Esophagus (tissue), 2 donors: Measurements from ENCODE around the gene PLEKHG7. TPM values are rescaled to one million over a fixed set of nuclear protein-coding genes. Genes with fewer than 3 reads are reported as not detected.

Experiments
- H3K27ac ChIP-seq, 2 donors: one replicate each; pipeline ENCODE4 v1.5.1; 2013; ENCODE audit warnings: low read depth in 2 of 2, mild to moderate bottlenecking in 2 of 2, inconsistent platforms in 1 of 2, low read length in 1 of 2, moderate library complexity in 1 of 2
- H3K27me3 ChIP-seq, 2 donors: one replicate each; pipeline ENCODE4 v1.6.1; 2013; ENCODE audit warnings: low read length in 2 of 2, control low read depth in 1 of 2, mild to moderate bottlenecking in 1 of 2; ENCODE audit not compliant: insufficient read depth in 2 of 2, control insufficient read depth in 1 of 2
- H3K36me3 ChIP-seq, 2 donors: one replicate each; pipeline ENCODE4 v1.6.1; 2013; ENCODE audit warnings: low read length in 1 of 2; ENCODE audit not compliant: control insufficient read depth in 2 of 2, insufficient read depth in 2 of 2
- H3K4me1 ChIP-seq, 2 donors: one replicate each; pipeline ENCODE4 v1.6.1; 2013; ENCODE audit warnings: low read length in 1 of 2; ENCODE audit not compliant: control insufficient read depth in 2 of 2, insufficient read depth in 2 of 2
- H3K4me3 ChIP-seq, 2 donors: one replicate each; pipeline ENCODE4 v1.5.1; 2013; ENCODE audit warnings: low read length in 2 of 2, mild to moderate bottlenecking in 2 of 2, low read depth in 1 of 2, moderate library complexity in 1 of 2
- H3K9me3 ChIP-seq, 2 donors: one replicate each; pipeline ENCODE4 v1.6.1; 2013; ENCODE audit warnings: mild to moderate bottlenecking in 2 of 2, low read depth in 1 of 2, low read length in 1 of 2, moderate library complexity in 1 of 2; ENCODE audit not compliant: control insufficient read depth in 2 of 2, insufficient read depth in 1 of 2
- WGBS, 2 donors: extraction: QIAGEN DNeasy Blood & Tissue Kit; methylation state at CpG; one replicate each; pipeline ENCODE4 v1.1.7; 2013; 5-methylcytosine and 5-hydroxymethylcytosine counted together
- polyA plus RNA-seq, 2 donors: library from polyadenylated mRNA; stranded (reverse); fragments of 200-250 nt; gene quantifications; one replicate each; pipeline ENCODE4 v1.2.3, GENCODE V29; 2013
- donor health status: healthy with polysubstance abuse.
- donor health status: Bipolar disorder and iron deficiency.

Gene PLEKHG7
- polyA plus RNA-seq, 2 donors: 0.01 TPM; not detected in 1

GRCh38 chr12:92726850-92727249, 24.1 kb downstream of the PLEKHG7 start:
- H3K36me3 ChIP-seq: no peaks in the 10 kb centered on the region
- no peaks in the 10 kb centered on the region for H3K27me3 ChIP-seq
- H3K9me3 ChIP-seq: peaks cover 0 to 2% of the 10 kb centered on the region in 2 donors
- 82% methylated on average over 4 of the region's 4 CpGs for WGBS, 2 donors
- no peak overlapping the region for H3K4me3 ChIP-seq
- H3K27ac ChIP-seq: no peak overlapping the region
- no peaks in the 10 kb centered on the region for H3K4me1 ChIP-seq

- Histone ChIP-seq H3K27me3 (no peaks in the 10 kb centered on the region), H3K4me1 (no peaks in the 10 kb centered on the region), H3K36me3 (no peaks in the 10 kb centered on the region), H3K4me3 (no peak overlapping the region), H3K27ac (no peak overlapping the region), H3K9me3 (no peaks in the 10 kb centered on the region)
- WGBS, 2 donors: 41 to 57% methylated on average over 1 of the region's 1 CpG
Measured at GRCh38 chr12:92729773-92730305, 27.1 kb downstream of the PLEKHG7 start.

DNA sequence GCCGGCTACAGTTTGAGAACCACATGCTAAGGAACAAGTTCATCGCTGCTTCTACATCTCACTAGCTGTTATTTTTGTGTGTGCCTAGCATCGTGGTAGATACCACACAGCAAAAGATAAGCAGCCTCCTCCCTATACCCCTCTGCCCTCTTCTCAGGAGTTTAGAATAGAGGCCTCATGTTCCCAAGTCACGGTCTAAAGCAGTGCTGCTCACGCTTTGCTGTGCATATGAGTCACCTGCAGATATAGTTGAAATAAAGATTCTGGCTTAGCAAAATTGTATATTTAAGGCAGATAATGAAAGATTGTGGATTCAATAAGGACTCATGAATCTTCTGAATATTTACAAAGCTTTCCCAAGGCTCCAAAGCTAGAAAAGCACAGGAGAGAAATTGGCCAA, 28.0 kb downstream of the PLEKHG7 start:
- 88 to 89% methylated on average over 5 of the region's 5 CpGs for WGBS, 2 donors

GRCh38 chr12:92732216-92732615, 29.4 kb downstream of the PLEKHG7 start:
- H3K4me3 ChIP-seq: no peak overlapping the region
- H3K27me3 ChIP-seq: no peaks in the 10 kb centered on the region
- no peak overlapping the region for H3K27ac ChIP-seq
- H3K4me1 ChIP-seq: peaks cover 0 to 2% of the 10 kb centered on the region in 2 donors
- H3K9me3 ChIP-seq: no peaks in the 10 kb centered on the region
- H3K36me3 ChIP-seq: no peaks in the 10 kb centered on the region
- WGBS, 2 donors: 79 to 87% methylated on average over 5 of the region's 5 CpGs

More for the DNA sequence above, 28.0 kb downstream of the PLEKHG7 start:
- H3K4me1 ChIP-seq: peaks cover 0 to 2% of the 10 kb centered on the region in 2 donors
- no peak overlapping the region for H3K27ac ChIP-seq
- H3K9me3 ChIP-seq: no peaks in the 10 kb centered on the region
- no peaks in the 10 kb centered on the region for H3K27me3 ChIP-seq
- no peaks in the 10 kb centered on the region for H3K36me3 ChIP-seq
- no peak overlapping the region for H3K4me3 ChIP-seq

GRCh38 chr12:92732716-92733115, 29.9 kb downstream of the PLEKHG7 start:
- Histone ChIP-seq H3K9me3 (no peaks in the 10 kb centered on the region), H3K36me3 (no peaks in the 10 kb centered on the region), H3K27me3 (no peaks in the 10 kb centered on the region), H3K27ac (no peak overlapping the region), H3K4me1 (peaks cover 0 to 2% of the 10 kb centered on the region in 2 donors), H3K4me3 (no peak overlapping the region)
- WGBS, 2 donors: 79 to 80% methylated on average over 6 of the region's 6 CpGs

DNA sequence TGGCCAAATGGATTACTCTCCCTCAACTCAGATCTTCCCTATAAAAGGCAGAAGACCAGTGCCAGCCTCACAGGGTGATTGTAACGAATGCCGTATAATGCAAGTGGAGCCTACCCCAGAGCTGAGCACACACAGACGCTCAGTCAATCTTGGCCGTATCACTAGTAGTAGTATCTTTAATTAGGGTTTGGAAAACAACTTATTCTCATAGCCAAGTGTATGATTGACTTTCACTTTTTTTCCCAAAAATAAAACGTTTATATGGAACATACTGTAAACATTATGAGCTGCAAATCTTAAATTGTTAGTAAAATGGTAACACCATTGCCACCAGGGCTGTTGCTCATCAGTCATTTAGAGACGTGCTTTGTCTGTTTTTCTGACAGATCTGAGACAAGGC, 30.4 kb downstream of the PLEKHG7 start:
- H3K27me3 ChIP-seq: no peaks in the 10 kb centered on the region

DNA sequence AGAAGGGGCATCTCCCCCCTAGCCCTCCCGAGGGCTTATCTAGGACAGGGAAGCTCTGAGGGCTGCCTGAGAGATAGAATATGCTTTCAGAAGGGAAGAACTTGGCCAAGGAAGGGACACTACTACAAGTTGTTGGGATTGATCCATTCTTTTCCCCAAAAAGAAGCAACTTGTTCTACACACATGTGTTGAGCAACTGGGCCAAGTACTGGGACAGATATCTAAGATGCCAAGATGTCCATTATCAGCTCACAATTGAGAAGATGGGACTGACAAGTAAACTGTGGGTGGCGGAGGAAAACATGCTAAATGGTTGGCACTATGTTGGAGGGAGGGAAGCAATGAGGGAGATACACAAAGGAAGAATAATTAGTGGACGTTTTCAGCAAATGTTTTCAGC, 30.9 kb downstream of the PLEKHG7 start:
- Histone ChIP-seq H3K4me3 (no peak overlapping the region), H3K9me3 (no peaks in the 10 kb centered on the region), H3K27me3 (no peaks in the 10 kb centered on the region), H3K36me3 (no peaks in the 10 kb centered on the region), H3K27ac (no peak overlapping the region), H3K4me1 (peaks cover 0 to 2% of the 10 kb centered on the region in 2 donors)
- WGBS, 2 donors: 65 to 69% methylated on average over 3 of the region's 3 CpGs

More for the DNA sequence above, 30.4 kb downstream of the PLEKHG7 start:
- H3K27ac ChIP-seq: no peak overlapping the region
- no peaks in the 10 kb centered on the region for H3K9me3 ChIP-seq
- H3K36me3 ChIP-seq: no peaks in the 10 kb centered on the region
- no peak overlapping the region for H3K4me3 ChIP-seq
- WGBS, 2 donors: 72 to 80% methylated on average over 6 of the region's 6 CpGs
- H3K4me1 ChIP-seq: peaks cover 0 to 2% of the 10 kb centered on the region in 2 donors

GRCh38 chr12:92735131-92735721, 32.4 kb downstream of the PLEKHG7 start:
- peaks cover 0 to 2% of the 10 kb centered on the region in 2 donors for H3K4me1 ChIP-seq
- H3K9me3 ChIP-seq: no peaks in the 10 kb centered on the region
- 37 to 46% methylated on average over 3 of the region's 3 CpGs for WGBS, 2 donors
- peak overlapping the region in 1 of 2 donors; percentile 18 for H3K27ac ChIP-seq
- no peak overlapping the region for H3K4me3 ChIP-seq
- H3K27me3 ChIP-seq: no peaks in the 10 kb centered on the region
- no peaks in the 10 kb centered on the region for H3K36me3 ChIP-seq

GRCh38 chr12:92736605-92737004, 33.8 kb downstream of the PLEKHG7 start:
- WGBS, 2 donors: 67 to 83% methylated on average over 6 of the region's 6 CpGs
- H3K4me3 ChIP-seq: no peak overlapping the region
- no peaks in the 10 kb centered on the region for H3K36me3 ChIP-seq
- no peaks in the 10 kb centered on the region for H3K9me3 ChIP-seq
- H3K27ac ChIP-seq: no peak overlapping the region
- no peaks in the 10 kb centered on the region for H3K27me3 ChIP-seq
- peaks cover 0 to 2% of the 10 kb centered on the region in 2 donors for H3K4me1 ChIP-seq
